CMK (cell line): ENCODE data around the gene ANO5.

Experiments used
- DNase-seq: peaks from one replicate; pipeline ENCODE4 v3.0.0-alpha.2; 2010; ENCODE audit warnings: low read depth

ANO5 gene

GRCh38 chr11:22192642-22193347, at the start of gene ANO5:
Gene ANO5, plus strand, starts transcription at chr11:22193085. Its CDS starts 408 bp downstream, at chr11:22193493.
- no peak for DNase-seq

- no peak for DNase-seq
Measured at GRCh38 chr11:22151649-22152197, 41.2 kb upstream of the ANO5 start.

- DNase-seq: no peak
Measured at GRCh38 chr11:22157531-22157930, 35.4 kb upstream of the ANO5 start.

- DNase-seq: no peak
Measured at GRCh38 chr11:22161489-22161888, 31.4 kb upstream of the ANO5 start.

GRCh38 chr11:22162756-22163155, 30.1 kb upstream of the ANO5 start:
- no peak for DNase-seq

GRCh38 chr11:22163394-22163797, 29.5 kb upstream of the ANO5 start:
- peak; percentile 56 for DNase-seq

GRCh38 chr11:22165087-22165486, 27.8 kb upstream of the ANO5 start:
- DNase-seq: no peak

GRCh38 chr11:22165759-22166513, 26.9 kb upstream of the ANO5 start:
- no peak for DNase-seq

GRCh38 chr11:22169833-22170232, 23.1 kb upstream of the ANO5 start:
- no peak for DNase-seq

GRCh38 chr11:22173532-22173931, 19.4 kb upstream of the ANO5 start:
- no peak for DNase-seq

GRCh38 chr11:22177186-22177585, 15.7 kb upstream of the ANO5 start:
- no peak for DNase-seq

- DNase-seq: no peak
Measured at GRCh38 chr11:22179626-22180025, 13.3 kb upstream of the ANO5 start.

GRCh38 chr11:22180131-22180530, 12.8 kb upstream of the ANO5 start:
- DNase-seq: no peak

- DNase-seq: no peak
Measured at GRCh38 chr11:22189660-22190059, 3.2 kb upstream of the ANO5 start.

GRCh38 chr11:22190827-22191463, 1.9 kb upstream of the ANO5 start:
- no peak for DNase-seq

GRCh38 chr11:22192289-22192641, 620 bp upstream of the ANO5 start:
- no peak for DNase-seq

GRCh38 chr11:22193348-22194051, 615 bp downstream of the ANO5 start:
- no peak for DNase-seq

GRCh38 chr11:22194306-22194705, 1.4 kb downstream of the ANO5 start:
- no peak for DNase-seq

GRCh38 chr11:22194907-22195306, 2.0 kb downstream of the ANO5 start:
- no peak for DNase-seq

GRCh38 chr11:22197139-22198005, 4.5 kb downstream of the ANO5 start:
- no peak for DNase-seq

- no peak for DNase-seq
Measured at GRCh38 chr11:22199243-22199642, 6.4 kb downstream of the ANO5 start.
